H1 (cell line): ENCODE results near the gene CROCC2. TPM values are rescaled to one million over a fixed set of nuclear protein-coding genes. Genes with fewer than 3 reads are reported as not detected.

Experiments
- CTCF ChIA-PET: fragments of 300-600 bp; sonication (Branson Sonifier 250); formaldehyde crosslinking; loops from one replicate; lab custom pipeline; 2021; ENCODE audit not compliant: partially characterized antibody; lab: Charles Lee
- POLR2A ChIA-PET: fragments of 300-600 bp; sonication (Branson Sonifier 250); formaldehyde crosslinking; loops from one replicate; lab custom pipeline; 2021; ENCODE audit warnings: inconsistent platforms; ENCODE audit not compliant: partially characterized antibody; lab: Charles Lee
- DNase-seq, 2 experiments: peaks; one replicate each; pipeline versions ENCODE4 v3.0.0 to v3.0.0-alpha.2; 2010 to 2022; ENCODE audit warnings: low spot score in 2 of 2, low read depth in 1 of 2, mixed read lengths in 1 of 2
- FAIRE-seq: peaks from 2 replicates; lab custom pipeline; 2011; peaks lifted over from hg19 to GRCh38; lab: Jason Lieb, UNC
- H2AFZ ChIP-seq: 2 replicates; pipeline ENCODE4 v1.8.1; 2012; ENCODE audit warnings: low read length, inconsistent platforms
- H2AK5ac ChIP-seq: 2 replicates; pipeline ENCODE4 v1.6.1; 2013; ENCODE audit warnings: low read depth, low read length
- H2BK120ac ChIP-seq: replicated peaks from 2 replicates; pipeline ENCODE3; 2013; ENCODE audit warnings: low read depth, low read length, inconsistent platforms
- H2BK12ac ChIP-seq: 2 replicates; pipeline ENCODE4 v1.6.1; 2013; ENCODE audit warnings: low read depth, low read length
- H2BK15ac ChIP-seq: 2 replicates; pipeline ENCODE4 v1.6.1; 2013; ENCODE audit warnings: low read length
- H2BK20ac ChIP-seq: 2 replicates; pipeline ENCODE4 v1.6.1; 2013; ENCODE audit warnings: low read length
- H2BK5ac ChIP-seq: 2 replicates; pipeline ENCODE4 v1.6.1; 2013; ENCODE audit warnings: low read depth, low read length
- H3K14ac ChIP-seq: 2 replicates; pipeline ENCODE4 v1.6.1; 2013; ENCODE audit warnings: inconsistent platforms; ENCODE audit not compliant: insufficient read length
- H3K18ac ChIP-seq: 2 replicates; pipeline ENCODE4 v1.6.1; 2013; ENCODE audit warnings: low read length; ENCODE audit errors: extremely low read depth
- H3K23ac ChIP-seq: 2 replicates; pipeline ENCODE4 v1.6.1; 2013; ENCODE audit warnings: inconsistent platforms; ENCODE audit not compliant: insufficient read length
- H3K23me2 ChIP-seq: 2 replicates; pipeline ENCODE4 v1.6.1; 2013; ENCODE audit warnings: low read depth, low read length
- H3K27ac ChIP-seq: 2 replicates; pipeline ENCODE4 v1.6.1; 2011; ENCODE audit warnings: low read depth, low read length, inconsistent platforms
- H3K27me3 ChIP-seq, 4 experiments: replicated peaks in 1 of 4; 1 replicate in 1 of 4; 2 replicates in 3 of 4; pipeline versions ENCODE4 v1.6.1 to v1.8.1; 2011 to 2013; ENCODE audit warnings: low read length in 3 of 4, mild to moderate bottlenecking in 3 of 4, inconsistent platforms in 2 of 4, mixed read lengths in 2 of 4, moderate library complexity in 1 of 4; ENCODE audit not compliant: control insufficient read depth in 3 of 4, insufficient read depth in 3 of 4; ENCODE audit errors: extremely low read depth in 1 of 4
- H3K36me3 ChIP-seq, 4 experiments: 2 replicates each; pipeline versions ENCODE4 v1.6.1 to v1.8.1; 2011 to 2013; ENCODE audit warnings: mild to moderate bottlenecking in 4 of 4, low read length in 3 of 4, moderate library complexity in 2 of 4, control low read depth in 1 of 4, inconsistent platforms in 1 of 4; ENCODE audit not compliant: insufficient read depth in 4 of 4, control insufficient read depth in 2 of 4
- H3K4ac ChIP-seq: replicated peaks from 2 replicates; pipeline ENCODE3; 2013; ENCODE audit warnings: low read length, low read depth, mixed read lengths, inconsistent platforms; ENCODE audit not compliant: insufficient read length
- H3K4me1 ChIP-seq, 4 experiments: replicated peaks in 1 of 4; 1 replicate in 1 of 4; 2 replicates in 3 of 4; pipeline versions ENCODE4 v1.6.1 to v1.8.1; 2011 to 2013; ENCODE audit warnings: low read length in 3 of 4, inconsistent platforms in 2 of 4, mixed read lengths in 1 of 4; ENCODE audit not compliant: insufficient read depth in 4 of 4, control insufficient read depth in 3 of 4
- H3K4me2 ChIP-seq, 2 experiments: 2 replicates each; pipeline versions ENCODE4 v1.6.1 to v1.8.1; 2011 to 2013; ENCODE audit warnings: low read depth in 2 of 2, low read length in 2 of 2, control low read depth in 1 of 2, inconsistent platforms in 1 of 2, mild to moderate bottlenecking in 1 of 2; ENCODE audit not compliant: insufficient read depth in 1 of 2
- H3K4me3 ChIP-seq, 4 experiments: fragments of 200-600, 300-600 bp in 1 of 4; sonication (generic), shearing (Covaris generic), sonication (Bioruptor Twin) in 1 of 4; 2 replicates each; pipeline versions ENCODE4 v1.5.1 to v1.8.1; 2011 to 2016; ENCODE audit warnings: low read length in 4 of 4, low read depth in 3 of 4, control low read depth in 2 of 4, inconsistent platforms in 2 of 4, mild to moderate bottlenecking in 2 of 4, mixed read lengths in 1 of 4, moderate library complexity in 1 of 4; ENCODE audit not compliant: insufficient read depth in 2 of 4; ENCODE audit errors: extremely low read depth in 1 of 4
- H3K56ac ChIP-seq: replicated peaks from 2 replicates; pipeline ENCODE3; 2013; ENCODE audit warnings: low read depth, mild to moderate bottlenecking, mixed read lengths, low read length, inconsistent platforms; ENCODE audit not compliant: insufficient read length
- H3K79me1 ChIP-seq: 2 replicates; pipeline ENCODE4 v1.6.1; 2013; ENCODE audit warnings: low read depth, low read length, control low read depth
- H3K79me2 ChIP-seq, 2 experiments: 2 replicates each; pipeline versions ENCODE4 v1.6.1 to v1.8.1; 2012 to 2013; ENCODE audit warnings: low read length in 2 of 2, mild to moderate bottlenecking in 2 of 2, inconsistent platforms in 1 of 2; ENCODE audit not compliant: insufficient read depth in 2 of 2, control insufficient read depth in 1 of 2
- H3K9ac ChIP-seq, 4 experiments: replicated peaks in 1 of 4; 1 replicate in 1 of 4; 2 replicates in 3 of 4; pipeline versions ENCODE4 v1.6.1 to v1.8.1; 2011 to 2013; ENCODE audit warnings: low read depth in 3 of 4, low read length in 3 of 4, control low read depth in 2 of 4, mild to moderate bottlenecking in 2 of 4, moderate library complexity in 2 of 4, inconsistent platforms in 1 of 4; ENCODE audit errors: extremely low read depth in 1 of 4
- H3K9me3 ChIP-seq, 2 experiments: 2 replicates each; pipeline versions ENCODE4 v1.6.1 to v1.8.1; 2012 to 2013; ENCODE audit warnings: mild to moderate bottlenecking in 2 of 2, moderate library complexity in 2 of 2, control low read depth in 1 of 2, inconsistent platforms in 1 of 2, low read depth in 1 of 2, low read length in 1 of 2, mixed read lengths in 1 of 2; ENCODE audit not compliant: insufficient read depth in 2 of 2
- H4K20me1 ChIP-seq, 2 experiments: replicated peaks in 1 of 2; 2 replicates each; pipeline versions ENCODE3 to v1.8.1; 2011 to 2013; ENCODE audit warnings: inconsistent platforms in 2 of 2, low read length in 2 of 2, mild to moderate bottlenecking in 1 of 2; ENCODE audit not compliant: insufficient read depth in 2 of 2, control insufficient read depth in 1 of 2
- H4K5ac ChIP-seq: 2 replicates; pipeline ENCODE4 v1.6.1; 2013; ENCODE audit warnings: low read length, low read depth, mixed read lengths, inconsistent platforms; ENCODE audit not compliant: insufficient read length
- H4K8ac ChIP-seq: 2 replicates; pipeline ENCODE4 v1.8.0; 2013; ENCODE audit warnings: mild to moderate bottlenecking, moderate library complexity, low read length, inconsistent platforms; ENCODE audit not compliant: insufficient read depth; ENCODE audit errors: extremely low read depth
- H4K91ac ChIP-seq: replicated peaks from 2 replicates; pipeline ENCODE3; 2013; ENCODE audit warnings: low read length, mixed read lengths, inconsistent platforms; ENCODE audit not compliant: insufficient read length
- JUND ChIP-seq: IDR thresholded peaks from 2 replicates; pipeline ENCODE4 v1.6.1; 2011; ENCODE audit warnings: mild to moderate bottlenecking, improper control_type of control experiment, low read length
- POLR2AphosphoS5 ChIP-seq: IDR thresholded peaks from 2 replicates; pipeline ENCODE4 v1.6.1; 2011; ENCODE audit warnings: low read depth, low read length
- TEAD4 ChIP-seq: IDR thresholded peaks from 2 replicates; pipeline ENCODE4 v1.6.1; 2012; ENCODE audit warnings: low read depth, low read length, inconsistent platforms, mixed read lengths
- WGBS, 2 experiments: shearing (Covaris generic) in 1 of 2; methylation state at CpG; one replicate each; pipeline versions ENCODE4 v1.1.6 to v1.1.7; 2013 to 2015; ENCODE audit warnings: low lambda C conversion rate in 2 of 2, mixed read lengths in 2 of 2, inconsistent platforms in 1 of 2, low coverage in 1 of 2, missing lambda C conversion rate in 1 of 2; ENCODE audit not compliant: insufficient replicate concordance in 2 of 2, insufficient coverage in 1 of 2, insufficient read length in 1 of 2; ENCODE audit errors: extremely low coverage in 1 of 2, missing lambda C conversion rate in 1 of 2; 5-methylcytosine and 5-hydroxymethylcytosine counted together
- polyA plus RNA-seq, 7 experiments: library from polyadenylated mRNA; depleted of rRNA in 3 of 7; stranded (reverse) in 5 of 7; unstranded in 2 of 7; fragments of >200 nt in 5 of 7; fragments of 200-250 nt in 2 of 7; gene quantifications; 1 replicate in 5 of 7; 2 replicates in 1 of 7; 4 replicates in 1 of 7; pipeline versions ENCODE4 v1.2.1 to v1.2.3, GENCODE V29; 2011 to 2013; ENCODE audit warnings: missing spikeins in 2 of 7, mixed read lengths in 2 of 7
- total RNA-seq: library from RNA; stranded (reverse); fragmentation: NEBNext Ultra II Directional; extraction: Animal tissue kit (Norgen Biotek cat#: 25700); gene quantifications from 2 replicates; pipeline ENCODE4 v1.2.1, GENCODE V29; 2021

The CROCC2 gene
- total and polyA plus RNA-seq, 2 of the 8 experiments (the other 6 are each of a cell fraction or from before 2014, with no cell fraction given) = not detected

- Histone ChIP-seq H3K14ac (no peak overlapping the region), H4K8ac (peak overlapping the region; percentile 5; the same call in 1 of the 2 replicates), H2BK15ac (0 out of 2 replicates have a peak overlapping the region, but pooled peaks have one; percentile 72), H3K4ac (peak overlapping the region; percentile 53), H4K20me1 (peaks cover 2 to 4% of the 10 kb centered on the region in 2 experiments)
- FAIRE-seq = no peak
- TF ChIP-seq TEAD4 = no peak
- TF ChIP-seq JUND = no peak
- TF ChIP-seq POLR2AphosphoS5 = no peak
- TF ChIP-seq, all 59 proteins: peak for 0
- no peak overlapping the region for H3K4me3 ChIP-seq
- H2BK20ac ChIP-seq = no peak overlapping the region
- H3K79me1 ChIP-seq = no peaks in the 10 kb centered on the region
- no peak overlapping the region for H3K56ac ChIP-seq
- H2BK120ac ChIP-seq = no peak overlapping the region
- peaks cover 4% of the 10 kb centered on the region; the same call in 1 of the 2 replicates for H3K23me2 ChIP-seq
- CTCF ChIA-PET = interaction anchor here (0.8 to 4.4 kb wide), 20 partner anchors 8 to 154 kb away, joined by 3 to 26 read pairs (median 5); partner anchors contain the start of gene MAB21L4
- no peak overlapping the region for H3K23ac ChIP-seq
- 92% methylated on average over 19 of the region's 21 CpGs; no CpG with 5 or more reads in 1 of the 2 experiments for WGBS, 2 experiments
- peak overlapping the region; percentile 90; the same call in 1 of the 2 replicates for H2AK5ac ChIP-seq
- H3K79me2 ChIP-seq = no peaks in the 10 kb centered on the region
- H3K27ac ChIP-seq = no peak overlapping the region
- H3K4me1 ChIP-seq = peaks cover 0 to 6% (median 3%) of the 10 kb centered on the region in 4 experiments; a peak in 4 of 7 replicates
- no peak overlapping the region; a peak in 1 of 7 replicates for H3K9ac ChIP-seq
- H3K36me3 ChIP-seq = no peaks in the 10 kb centered on the region
- H4K91ac ChIP-seq = no peak overlapping the region
- no peak overlapping the region for H2AFZ ChIP-seq
- no peak overlapping the region for H3K4me2 ChIP-seq
- no peak for DNase-seq
- H3K9me3 ChIP-seq = no peaks in the 10 kb centered on the region
- H2BK5ac ChIP-seq = no peak overlapping the region
- H3K18ac ChIP-seq = no peak overlapping the region
- peaks cover 1 to 9% (median 9%) of the 10 kb centered on the region in 4 experiments; a peak in 6 of 7 replicates for H3K27me3 ChIP-seq
- no peak overlapping the region for H4K5ac ChIP-seq
- POLR2A ChIA-PET = no interaction called here
- no peak overlapping the region for H2BK12ac ChIP-seq
Measured at GRCh38 chr2:240912878-240913809, 7.0 kb downstream of the CROCC2 start.
